DMS53 treated with DMSO at 0.1 percent for 48 hours (cell line): ENCODE data around the gene EXOC4.
A peak's percentile ranks its signal among the peaks of the same experiment; 100 is the strongest.

Experiments
- DNase-seq: peaks from one replicate; lab custom pipeline; 2025; ENCODE audit not compliant: unreplicated experiment; lab: John Stamatoyannopoulos, UW

EXOC4 gene

GRCh38 chr7:133697585-133697984 is 444.7 kb downstream of the EXOC4 start:
- no peak for DNase-seq

- no peak for DNase-seq
These were observed 445.2 kb downstream of the EXOC4 start for GRCh38 chr7:133698127-133698526.

GRCh38 chr7:133699386-133699785 is 446.5 kb downstream of the EXOC4 start:
- DNase-seq: no peak

GRCh38 chr7:133702078-133702477 is 449.2 kb downstream of the EXOC4 start:
- no peak for DNase-seq

GRCh38 chr7:133702960-133703359 is 450.1 kb downstream of the EXOC4 start:
- no peak for DNase-seq

GRCh38 chr7:133703547-133703946 is 450.7 kb downstream of the EXOC4 start:
- DNase-seq: no peak

- no peak for DNase-seq
These were observed 451.6 kb downstream of the EXOC4 start for GRCh38 chr7:133704453-133704852.

- peak; percentile 64 for DNase-seq
These were observed 452.7 kb downstream of the EXOC4 start for GRCh38 chr7:133705596-133705995.

- no peak for DNase-seq
These were observed 453.1 kb downstream of the EXOC4 start for GRCh38 chr7:133706016-133706415.

GRCh38 chr7:133709036-133709880 is 456.4 kb downstream of the EXOC4 start:
- DNase-seq: no peak

GRCh38 chr7:133712544-133712943 is 459.7 kb downstream of the EXOC4 start:
- no peak for DNase-seq

- no peak for DNase-seq
These were observed 461.8 kb downstream of the EXOC4 start for GRCh38 chr7:133714654-133715053.

GRCh38 chr7:133718131-133718530 is 465.3 kb downstream of the EXOC4 start:
- DNase-seq: no peak

- DNase-seq: no peak
These were observed 470.2 kb downstream of the EXOC4 start for GRCh38 chr7:133723044-133723443.

GRCh38 chr7:133724148-133724547 is 471.3 kb downstream of the EXOC4 start:
- DNase-seq: no peak

GRCh38 chr7:133724694-133725093 is 471.8 kb downstream of the EXOC4 start:
- no peak for DNase-seq

GRCh38 chr7:133727476-133728214 is 474.8 kb downstream of the EXOC4 start:
- DNase-seq: no peak

GRCh38 chr7:133730360-133730759 is 477.5 kb downstream of the EXOC4 start:
- DNase-seq: no peak

- no peak for DNase-seq
These were observed 480.5 kb downstream of the EXOC4 start for GRCh38 chr7:133733401-133733800.

GRCh38 chr7:133735222-133735621 is 482.3 kb downstream of the EXOC4 start:
- no peak for DNase-seq

GRCh38 chr7:133739817-133740216 is 486.9 kb downstream of the EXOC4 start:
- no peak for DNase-seq

- no peak for DNase-seq
These were observed 488.2 kb downstream of the EXOC4 start for GRCh38 chr7:133741078-133741477.
